GM15510 (cell line): ENCODE data around the gene TM4SF18.

Experiments used
- POLR2A ChIP-seq: IDR thresholded peaks from 3 replicates; pipeline ENCODE4 v1.6.1; 2011; ENCODE audit warnings: borderline replicate concordance; ENCODE audit not compliant: insufficient read length; ENCODE audit errors: extremely low read depth

TM4SF18 gene

DNA sequence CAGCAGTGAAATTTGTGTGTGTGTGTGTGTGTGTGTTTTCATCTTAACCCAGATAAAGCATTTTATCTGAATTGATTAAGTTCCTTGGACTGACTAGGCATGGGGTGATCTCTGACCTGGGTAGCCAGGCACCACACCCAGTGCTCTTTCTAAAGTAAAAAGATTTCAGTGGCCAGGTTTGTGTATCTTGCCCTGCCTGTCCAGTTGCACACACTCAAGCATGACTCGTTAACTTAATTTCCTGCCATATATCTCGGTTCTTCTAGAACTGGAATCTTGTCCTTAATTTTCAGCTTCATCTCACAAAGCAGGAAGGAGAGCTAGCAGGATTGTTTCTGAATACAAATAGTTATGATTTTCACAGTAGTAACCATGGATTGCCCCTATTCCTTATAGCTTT lies 17.0 kb downstream of the TM4SF18 start:
- no peak for TF ChIP-seq POLR2A

DNA sequence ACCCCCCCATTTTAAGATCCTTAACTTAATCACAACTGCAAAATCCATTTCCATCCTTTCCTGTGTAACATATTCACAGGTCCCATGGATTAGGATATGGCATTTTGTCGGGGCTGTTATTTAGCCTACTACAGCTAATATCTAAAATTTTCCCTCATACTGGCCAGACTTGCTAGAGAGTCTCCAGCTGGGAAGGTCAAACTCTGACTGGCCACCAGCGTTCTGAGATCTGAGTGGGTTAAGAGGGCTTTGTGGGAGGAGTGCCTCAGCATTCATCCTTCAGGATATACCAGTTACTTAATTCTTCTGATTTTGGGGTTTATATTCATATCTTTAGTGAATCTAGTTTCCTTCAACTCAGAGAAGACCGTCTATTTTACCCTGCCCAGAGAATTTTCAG lies 17.7 kb downstream of the TM4SF18 start:
- TF ChIP-seq POLR2A, result no peak

DNA sequence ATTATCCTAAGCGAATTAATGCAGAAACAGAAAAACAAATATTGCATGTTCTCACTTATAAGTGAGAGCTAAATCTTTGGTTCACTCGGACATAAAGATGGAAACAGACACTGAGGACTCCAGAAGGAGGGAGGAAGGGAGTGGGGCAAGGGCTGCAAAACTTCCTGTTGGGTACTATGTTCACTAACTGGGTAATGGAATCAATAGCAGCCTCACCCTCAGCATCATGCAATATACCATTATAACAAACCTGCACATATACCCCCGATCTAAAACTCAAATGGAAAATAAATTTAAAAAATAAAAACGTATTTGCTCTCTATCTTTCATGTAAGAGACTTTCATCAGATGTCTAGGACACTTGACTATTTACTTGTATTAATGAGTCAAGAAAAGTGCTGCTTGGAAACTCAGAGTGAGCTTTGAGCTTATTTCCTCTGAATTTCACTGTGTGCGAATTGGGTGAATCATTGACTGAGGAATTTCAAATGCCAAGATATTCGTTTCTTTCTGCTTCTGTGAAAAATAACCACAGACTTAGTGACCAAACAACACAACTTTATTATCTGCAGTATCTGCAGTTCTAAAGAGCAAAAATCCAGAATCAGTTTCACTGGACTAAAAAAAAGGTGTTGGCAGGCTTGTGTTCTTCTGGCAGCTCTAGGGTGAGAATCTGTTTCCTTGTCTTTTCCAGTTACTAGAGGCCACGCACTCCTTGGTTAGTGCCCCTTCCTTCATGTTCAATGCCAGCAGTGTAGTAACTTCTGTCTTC lies 18.4 kb downstream of the TM4SF18 start:
- TF ChIP-seq POLR2A, result no peak

DNA sequence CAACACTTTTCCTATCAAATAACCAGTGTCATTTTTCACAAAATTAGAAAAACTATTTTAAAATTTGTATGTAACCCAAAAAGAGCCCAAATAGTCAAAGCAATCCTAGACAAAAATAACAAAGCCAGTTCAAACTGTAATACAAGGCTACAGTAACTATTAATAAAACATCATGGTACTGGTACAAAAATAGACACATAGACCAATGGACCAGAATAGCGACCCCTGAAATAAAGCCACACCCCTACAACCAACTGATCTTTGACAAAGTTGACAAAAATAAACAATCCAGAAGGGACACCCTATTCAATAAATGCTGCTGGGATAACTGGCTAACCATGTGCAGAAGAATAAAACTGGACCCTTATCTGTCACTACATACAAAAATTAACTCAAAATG lies 19.9 kb downstream of the TM4SF18 start:
- no peak for TF ChIP-seq POLR2A

DNA sequence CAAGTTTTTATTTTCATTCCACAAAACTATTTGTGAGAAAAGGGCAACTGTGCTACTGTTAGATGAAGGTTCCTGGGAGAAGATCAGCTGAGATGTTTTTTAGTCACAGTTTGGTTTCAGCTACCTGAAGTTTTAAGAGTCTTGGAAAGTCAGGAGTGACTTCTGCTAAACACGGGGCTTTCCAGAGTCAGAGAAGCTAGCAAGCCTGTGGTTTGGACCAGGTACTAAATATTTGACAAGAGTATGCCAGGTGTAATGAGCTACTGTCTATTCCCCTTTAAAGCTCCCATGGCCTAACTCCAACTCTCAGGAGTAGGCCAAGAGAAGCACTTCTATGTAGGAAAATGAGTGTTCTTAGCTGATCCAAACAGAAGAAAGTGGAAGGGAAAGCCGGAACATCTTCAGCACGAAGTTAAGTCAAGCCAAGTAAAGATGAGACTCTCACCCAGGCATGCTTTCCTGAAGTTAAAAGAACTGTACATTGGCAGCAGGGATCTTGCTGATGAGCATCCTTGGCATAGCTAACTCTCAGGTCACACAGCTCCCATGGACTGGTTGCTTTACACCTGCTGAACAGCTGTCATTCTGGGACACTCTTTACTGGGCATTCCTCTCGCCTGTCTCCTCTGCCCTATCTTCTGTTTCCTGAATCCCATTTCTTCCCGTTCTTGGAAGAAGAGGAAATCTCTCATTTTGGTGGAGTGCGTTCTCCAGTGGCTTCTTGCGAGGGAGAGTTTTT lies 22.5 kb downstream of the TM4SF18 start:
- TF ChIP-seq POLR2A, result no peak

DNA sequence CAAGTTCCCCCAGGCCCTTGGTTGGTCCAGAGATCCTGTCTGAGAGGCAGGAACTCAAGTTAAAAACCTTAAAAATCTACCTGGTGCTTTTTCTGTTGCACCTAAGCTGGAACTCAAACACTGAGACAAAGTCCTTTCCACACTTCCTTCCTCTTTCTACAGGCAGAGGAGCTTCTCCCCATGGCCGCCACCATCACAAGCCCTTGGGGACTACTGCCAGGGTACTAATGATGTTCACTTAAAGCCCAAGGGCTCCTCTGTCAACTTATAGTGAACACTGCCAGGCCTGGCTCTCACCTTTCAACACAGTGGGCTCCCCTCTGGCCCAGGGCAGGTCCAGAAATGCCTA lies 26.0 kb downstream of the TM4SF18 start:
- TF ChIP-seq POLR2A, result no peak

DNA sequence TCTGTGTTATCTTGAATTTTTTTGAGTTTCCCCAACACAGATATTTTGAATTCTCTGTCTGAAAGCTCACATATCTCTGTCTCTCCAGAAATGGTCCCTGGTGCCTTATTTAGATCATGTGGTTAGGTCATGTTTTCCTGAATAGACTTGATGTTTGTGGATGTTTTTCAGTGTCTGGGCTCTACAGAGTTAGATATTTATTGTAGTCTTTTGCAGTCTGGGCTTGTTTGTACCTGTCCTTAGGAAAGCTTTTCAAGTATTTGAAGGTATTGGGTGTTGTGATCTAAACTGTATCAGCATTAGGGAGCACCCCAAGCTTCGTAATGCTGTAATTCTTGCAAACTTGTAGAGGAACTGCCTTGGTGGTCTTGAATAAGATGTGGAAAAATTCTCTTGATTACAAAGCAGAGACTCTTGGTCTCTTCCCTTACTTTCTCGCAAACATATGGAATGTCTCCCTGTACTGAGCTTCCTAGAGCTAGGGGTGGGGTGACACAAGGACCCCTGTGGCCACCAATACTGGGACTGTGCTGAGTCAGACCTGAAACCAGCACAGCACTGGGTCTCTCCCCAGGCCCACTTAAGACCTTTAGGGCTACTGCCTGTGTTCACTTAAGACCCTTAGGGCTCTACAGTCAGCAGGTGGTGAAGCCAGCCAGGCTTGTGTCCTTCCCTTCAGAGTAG lies 26.5 kb downstream of the TM4SF18 start:
- no peak for TF ChIP-seq POLR2A

DNA sequence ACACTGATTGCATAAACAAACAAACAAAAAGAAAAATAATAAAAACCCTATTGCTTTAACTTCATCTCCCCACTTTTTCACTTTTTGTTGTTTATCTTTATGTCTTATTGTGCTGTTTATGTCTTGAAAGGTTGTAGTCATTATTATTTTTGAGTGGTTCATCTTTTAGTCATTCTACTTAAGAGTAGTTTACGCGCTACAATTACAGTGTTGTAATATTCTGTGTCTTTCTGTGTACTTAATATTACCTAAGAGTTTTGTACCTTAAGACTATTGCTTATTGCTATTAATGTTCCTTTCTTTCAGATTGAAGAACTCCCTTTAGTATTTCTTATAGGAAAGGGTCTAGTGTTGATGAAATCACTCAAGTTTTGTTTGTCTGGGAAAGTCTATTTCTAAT lies 28.1 kb downstream of the TM4SF18 start:
- no peak for TF ChIP-seq POLR2A

DNA sequence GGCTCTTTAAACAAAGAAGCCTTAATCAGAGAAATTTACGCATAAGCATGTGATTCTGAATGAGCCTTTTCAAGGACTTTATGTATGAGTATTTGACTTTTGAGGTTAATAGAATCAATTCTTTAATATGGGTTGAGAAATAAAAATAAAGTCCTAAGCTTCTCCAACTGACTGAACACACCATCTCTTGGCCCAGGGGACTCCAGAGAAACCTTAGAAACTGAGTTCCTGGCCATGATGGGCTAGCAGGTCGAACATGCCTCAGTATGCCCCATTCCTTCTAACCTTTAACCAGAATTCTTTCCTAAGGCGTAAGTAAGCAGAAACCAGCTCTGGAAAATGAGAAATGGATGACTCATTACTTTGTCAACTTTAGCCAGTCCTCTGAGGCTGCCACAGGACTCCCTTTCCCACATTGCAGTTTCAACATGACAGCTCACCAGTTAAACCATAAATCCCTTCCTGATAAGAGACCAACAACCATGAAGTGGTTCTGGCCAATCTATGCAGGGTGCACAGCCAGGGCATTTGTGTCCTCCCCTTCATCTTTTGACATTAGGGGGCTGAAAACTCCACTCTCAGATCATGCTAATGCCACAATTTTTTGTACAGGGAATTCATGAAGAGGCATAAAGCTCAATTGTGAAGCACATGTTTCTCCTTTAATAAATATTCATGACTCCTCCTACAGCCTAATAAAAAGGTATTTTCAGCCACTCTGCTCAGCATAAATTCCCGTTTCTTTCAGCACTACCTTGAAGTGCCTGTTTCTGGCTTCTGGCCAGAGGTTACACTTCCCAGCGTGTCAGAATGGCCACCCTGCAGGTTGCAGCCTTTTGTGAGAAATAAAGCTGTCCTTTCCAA lies 33.3 kb downstream of the TM4SF18 start:
- no peak for TF ChIP-seq POLR2A

DNA sequence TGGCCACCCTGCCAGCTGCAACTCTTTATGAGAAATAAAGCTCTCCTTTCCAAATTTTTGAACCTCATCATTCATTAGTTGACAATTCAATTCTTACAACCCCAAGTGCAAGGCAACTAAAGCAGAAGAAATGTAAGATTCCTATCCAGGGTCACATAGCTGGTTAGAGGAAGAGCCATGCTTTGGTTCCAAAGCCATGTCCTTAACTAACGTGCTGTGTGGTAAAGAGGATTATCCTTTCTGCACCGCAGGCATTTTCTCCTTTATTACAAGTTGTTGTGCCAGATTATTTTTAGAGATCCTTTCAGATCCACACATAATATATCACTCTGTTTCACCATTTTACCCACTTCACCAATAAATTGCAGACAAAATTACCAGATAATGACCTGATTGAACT lies 36.5 kb downstream of the TM4SF18 start:
- no peak for TF ChIP-seq POLR2A

DNA sequence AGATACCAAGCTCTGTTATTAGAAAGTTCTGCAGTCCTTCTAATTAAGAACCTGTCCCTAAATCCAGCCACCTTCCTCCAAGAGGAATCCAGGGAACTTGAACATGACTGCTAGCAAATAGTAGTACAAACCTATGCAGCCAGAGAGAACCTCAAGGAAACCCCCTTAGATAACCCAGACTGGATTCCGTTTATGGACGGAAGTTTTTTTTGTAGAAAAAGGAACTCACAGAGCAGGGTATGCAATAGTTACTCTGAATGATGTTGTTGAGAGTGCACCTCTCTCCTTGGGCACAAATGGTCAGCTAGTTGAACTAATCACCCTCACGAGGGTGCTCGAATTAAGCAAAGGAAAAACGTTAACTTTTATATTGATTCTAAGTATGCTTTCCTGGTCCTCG lies 40.8 kb downstream of the TM4SF18 start:
- no peak for TF ChIP-seq POLR2A

DNA sequence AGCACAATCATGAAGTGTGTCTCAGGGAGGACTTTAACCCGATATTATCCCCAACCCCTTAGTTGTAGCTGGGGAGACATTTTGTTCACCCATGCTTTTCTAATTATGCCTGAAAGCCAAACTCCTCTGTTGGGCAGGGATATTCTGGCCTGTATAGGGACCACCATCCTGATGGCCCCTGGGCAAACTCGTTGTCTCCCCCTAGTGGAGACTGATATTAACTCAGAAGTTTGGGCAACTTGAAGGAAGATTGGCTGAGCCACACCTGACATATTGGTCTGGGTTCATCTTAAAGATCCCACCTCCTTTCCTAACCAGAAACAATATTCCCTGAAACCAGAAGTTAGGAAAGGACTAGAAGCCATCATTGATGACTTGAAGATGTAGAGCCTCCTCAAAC lies 42.3 kb downstream of the TM4SF18 start:
- no peak for TF ChIP-seq POLR2A

DNA sequence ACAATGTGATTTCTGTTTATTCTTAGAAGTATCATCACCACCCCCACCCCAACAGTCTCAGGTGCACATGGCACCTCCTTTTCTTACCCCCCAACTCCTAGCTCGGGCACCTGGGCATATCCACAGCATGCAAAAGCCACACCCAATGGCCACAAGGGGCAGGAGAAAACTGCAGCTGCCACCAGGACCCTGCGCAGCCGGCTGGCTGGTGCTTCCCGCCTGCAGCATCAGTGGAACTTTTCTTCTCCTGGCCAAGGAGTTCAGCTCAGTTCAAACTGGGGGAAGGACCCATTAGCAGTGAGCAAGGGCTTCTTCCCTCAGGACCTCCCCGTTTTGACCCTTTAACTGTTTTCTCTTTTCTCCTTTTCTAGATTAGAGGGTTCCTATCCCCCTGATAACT lies 44.8 kb downstream of the TM4SF18 start:
- no peak for TF ChIP-seq POLR2A

DNA sequence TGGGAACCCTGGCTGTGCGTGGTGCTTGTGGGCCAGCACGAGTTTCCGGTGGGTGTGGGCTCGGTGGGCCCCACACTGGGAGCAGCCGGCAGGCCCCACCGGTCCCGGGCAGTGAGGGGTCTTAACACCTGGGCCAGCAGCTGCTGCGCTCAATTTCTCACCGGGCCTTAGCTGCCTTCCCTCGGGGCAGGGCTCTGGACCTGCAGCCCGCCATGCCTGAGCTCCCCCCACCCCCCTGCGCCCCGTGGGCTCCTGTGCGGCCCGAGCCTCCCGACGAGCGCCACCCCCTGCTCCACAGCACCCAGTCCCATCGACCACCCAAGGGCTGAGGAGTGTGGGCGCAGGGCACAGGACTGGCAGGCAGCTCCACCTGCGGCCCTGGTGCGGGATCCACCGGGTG lies 49.4 kb downstream of the TM4SF18 start:
- no peak for TF ChIP-seq POLR2A

DNA sequence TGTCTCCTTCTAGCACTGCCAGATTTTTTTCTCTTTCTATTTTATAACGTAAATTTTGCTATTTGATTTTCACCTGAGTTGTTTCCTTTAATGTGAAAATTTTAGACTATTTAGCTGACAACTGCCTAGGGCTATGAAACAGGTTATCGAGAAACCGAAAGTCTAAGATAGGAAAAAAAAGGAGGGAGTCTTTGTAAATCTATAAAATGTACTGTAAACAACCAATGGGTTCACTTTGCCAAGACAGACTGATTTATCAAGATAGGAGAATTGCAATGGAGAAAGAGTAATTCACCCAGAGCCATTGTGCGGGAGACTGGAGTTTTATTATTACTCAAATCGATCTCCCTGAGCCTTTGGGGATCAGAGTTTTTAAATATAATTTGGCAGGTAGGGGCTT lies 50.0 kb downstream of the TM4SF18 start:
- TF ChIP-seq POLR2A, result no peak
